ENCODE measurements around the gene DTX1. TPM values are rescaled to one million over a fixed set of nuclear protein-coding genes. Genes with fewer than 3 reads are reported as not detected.
"Not testable (repeated sequence)": the region's sequence is repeated elsewhere in the genome, so short reads cannot be mapped to it uniquely, and the experiment has no call there.

Gene DTX1
- total RNA-seq, 1 donor from 2014 or later = 4.3 TPM

DNA sequence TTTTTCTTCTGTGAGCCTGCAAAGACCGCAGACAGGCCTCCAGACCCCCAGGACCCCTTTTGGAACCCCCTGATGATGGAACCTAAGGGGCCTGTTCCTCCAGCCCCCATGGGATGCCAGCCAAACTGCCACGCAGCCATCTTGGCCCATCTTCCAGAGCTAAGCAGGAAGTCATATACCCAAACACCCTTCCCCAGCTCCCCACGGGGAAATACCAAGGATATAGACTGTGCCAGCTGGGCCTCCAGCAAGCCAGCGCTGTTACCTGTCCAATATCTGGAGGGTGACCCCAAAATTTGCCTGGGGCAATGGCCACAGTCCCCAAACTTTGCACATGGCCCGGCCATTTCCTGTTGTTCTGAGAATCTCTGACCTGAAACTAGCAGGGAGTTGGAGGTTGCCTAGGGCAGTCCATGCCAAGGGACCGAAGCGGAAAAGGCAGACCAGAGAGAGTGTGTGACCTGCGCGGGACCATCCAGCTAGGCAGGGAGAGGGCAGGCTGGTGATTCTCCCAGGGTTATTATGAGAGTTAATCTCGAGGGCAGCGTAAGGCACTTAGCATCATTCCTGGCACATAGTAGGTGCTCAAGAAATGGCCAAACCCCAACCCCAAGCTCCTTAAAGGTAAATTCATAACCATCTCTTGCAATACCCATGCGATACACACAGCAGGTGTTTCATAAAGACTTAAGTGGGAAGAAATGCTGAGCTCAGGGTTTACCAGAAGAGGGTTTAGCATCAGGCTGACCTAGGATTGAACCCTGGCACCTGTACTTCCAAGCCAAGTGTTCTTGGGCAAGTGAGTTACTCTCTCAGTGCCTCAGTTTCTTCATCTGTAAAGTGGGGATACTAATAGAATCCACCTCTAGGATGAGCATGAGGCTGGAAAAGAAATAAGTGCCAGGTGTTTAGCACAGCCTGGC, 81.6 kb downstream of the DTX1 start:
- Mint-ChIP-seq H3K27me3 (ENCODE audit: unreplicated experiment) (peaks cover 6% of the 10 kb centered on the region), H3K4me1 (ENCODE audit: low read depth, unreplicated experiment) (no peaks in the 10 kb centered on the region)

DNA sequence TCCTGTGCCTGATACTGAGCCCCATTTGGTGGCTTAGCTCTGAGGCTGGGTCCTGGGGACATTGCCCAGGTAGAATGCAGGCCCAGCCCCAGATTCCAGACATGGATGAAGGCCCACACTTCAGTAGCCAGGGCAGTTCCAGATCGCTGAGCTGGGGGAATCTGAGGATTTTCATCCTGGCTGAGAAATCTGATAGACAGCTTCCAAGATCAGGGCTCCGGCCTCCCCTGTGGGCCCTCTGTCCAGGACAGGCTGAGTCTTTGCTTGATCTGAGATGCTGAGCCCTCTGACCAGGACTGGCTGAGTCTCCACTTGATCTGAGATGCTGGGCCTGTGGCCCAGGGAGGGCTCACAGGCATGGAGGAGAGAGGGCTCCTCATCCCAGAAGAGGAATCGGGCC, 82.3 kb downstream of the DTX1 start:
- TF ChIP-seq, protein P1, sequence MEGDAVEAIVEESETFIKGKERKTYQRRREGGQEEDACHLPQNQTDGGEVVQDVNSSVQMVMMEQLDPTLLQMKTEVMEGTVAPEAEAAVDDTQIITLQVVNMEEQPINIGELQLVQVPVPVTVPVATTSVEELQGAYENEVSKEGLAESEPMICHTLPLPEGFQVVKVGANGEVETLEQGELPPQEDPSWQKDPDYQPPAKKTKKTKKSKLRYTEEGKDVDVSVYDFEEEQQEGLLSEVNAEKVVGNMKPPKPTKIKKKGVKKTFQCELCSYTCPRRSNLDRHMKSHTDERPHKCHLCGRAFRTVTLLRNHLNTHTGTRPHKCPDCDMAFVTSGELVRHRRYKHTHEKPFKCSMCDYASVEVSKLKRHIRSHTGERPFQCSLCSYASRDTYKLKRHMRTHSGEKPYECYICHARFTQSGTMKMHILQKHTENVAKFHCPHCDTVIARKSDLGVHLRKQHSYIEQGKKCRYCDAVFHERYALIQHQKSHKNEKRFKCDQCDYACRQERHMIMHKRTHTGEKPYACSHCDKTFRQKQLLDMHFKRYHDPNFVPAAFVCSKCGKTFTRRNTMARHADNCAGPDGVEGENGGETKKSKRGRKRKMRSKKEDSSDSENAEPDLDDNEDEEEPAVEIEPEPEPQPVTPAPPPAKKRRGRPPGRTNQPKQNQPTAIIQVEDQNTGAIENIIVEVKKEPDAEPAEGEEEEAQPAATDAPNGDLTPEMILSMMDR (IDR thresholded peaks at IDR 0.05; ENCODE audit: partially characterized antibody, unreplicated experiment) = no peak
- peaks cover 6% of the 10 kb centered on the region for H3K27me3 Mint-ChIP-seq (ENCODE audit: unreplicated experiment)
- no peak overlapping the region for H3K27ac Mint-ChIP-seq (ENCODE audit: unreplicated experiment)
- H3K4me1 Mint-ChIP-seq (ENCODE audit: low read depth, unreplicated experiment) = no peaks in the 10 kb centered on the region
- H3K36me3 Mint-ChIP-seq (ENCODE audit: unreplicated experiment) = no peaks in the 10 kb centered on the region
- no peaks in the 10 kb centered on the region for H3K9me3 Mint-ChIP-seq (ENCODE audit: unreplicated experiment)
- no peak overlapping the region for H3K4me3 Mint-ChIP-seq (ENCODE audit: unreplicated experiment)
- DNase-seq = no peak

More for the DNA sequence above, 81.6 kb downstream of the DTX1 start:
- Mint-ChIP-seq H3K4me3 (ENCODE audit: unreplicated experiment) (no peak overlapping the region), H3K9me3 (ENCODE audit: unreplicated experiment) (no peaks in the 10 kb centered on the region), H3K36me3 (ENCODE audit: unreplicated experiment) (no peaks in the 10 kb centered on the region), H3K27ac (ENCODE audit: unreplicated experiment) (no peak overlapping the region)
- TF ChIP-seq, protein P1 (IDR thresholded peaks at IDR 0.05; ENCODE audit: partially characterized antibody, unreplicated experiment) = no peak
- DNase-seq = no peak

DNA sequence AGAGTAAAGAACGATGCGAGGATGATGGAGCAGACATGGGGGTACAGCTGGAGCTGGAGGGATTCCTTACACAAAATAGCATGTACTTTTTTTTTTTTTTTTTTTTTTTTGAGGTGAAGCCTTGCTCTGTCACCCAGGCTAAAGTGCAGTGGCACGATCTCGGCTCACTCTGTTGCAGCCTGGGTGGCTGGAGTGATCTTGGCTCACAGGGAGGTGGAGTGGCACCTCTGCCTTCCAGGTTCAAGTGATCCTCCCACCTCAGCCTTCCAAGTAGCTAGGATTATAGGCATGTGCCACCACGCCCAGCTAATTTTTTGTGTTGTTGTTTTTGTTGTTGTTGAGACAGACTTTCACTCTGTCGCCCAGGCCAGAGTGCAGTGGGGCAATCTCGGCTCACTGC, 84.2 kb downstream of the DTX1 start:
- Mint-ChIP-seq H3K4me3 (ENCODE audit: unreplicated experiment) (no peak overlapping the region), H3K27me3 (ENCODE audit: unreplicated experiment) (peaks cover 6% of the 10 kb centered on the region), H3K27ac (ENCODE audit: unreplicated experiment) (no peak overlapping the region), H3K9me3 (ENCODE audit: unreplicated experiment) (no peaks in the 10 kb centered on the region), H3K4me1 (ENCODE audit: low read depth, unreplicated experiment) (no peaks in the 10 kb centered on the region), H3K36me3 (ENCODE audit: unreplicated experiment) (no peaks in the 10 kb centered on the region)
- no peak for DNase-seq
- TF ChIP-seq, protein P1 (IDR thresholded peaks at IDR 0.05; ENCODE audit: partially characterized antibody, unreplicated experiment) = no peak

DNA sequence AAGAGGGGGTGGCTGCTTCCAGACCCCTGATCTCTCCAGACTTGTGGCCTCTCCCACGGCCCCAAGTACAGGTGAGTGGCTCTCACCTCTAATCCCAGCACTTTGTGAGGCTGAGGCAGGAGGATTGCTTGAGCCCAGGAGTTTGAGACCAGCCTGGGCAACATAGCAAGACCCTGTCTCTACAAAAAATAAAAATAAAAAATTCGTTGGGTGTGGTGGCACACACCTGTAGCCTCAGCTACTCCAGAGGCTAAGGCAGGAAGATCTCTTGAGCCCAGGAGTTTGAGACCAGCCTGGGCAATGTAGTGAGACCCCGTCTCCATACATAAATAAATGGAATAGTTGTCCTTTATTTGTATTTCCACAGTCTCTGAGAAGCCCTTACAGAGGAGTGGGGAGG, 85.2 kb downstream of the DTX1 start:
- not testable (repeated sequence) for DNase-seq; H3K9me3 Mint-ChIP-seq (ENCODE audit: unreplicated experiment); H3K27ac Mint-ChIP-seq (ENCODE audit: unreplicated experiment); H3K4me1 Mint-ChIP-seq (ENCODE audit: low read depth, unreplicated experiment); H3K27me3 Mint-ChIP-seq (ENCODE audit: unreplicated experiment); H3K36me3 Mint-ChIP-seq (ENCODE audit: unreplicated experiment); H3K4me3 Mint-ChIP-seq (ENCODE audit: unreplicated experiment)

DNA sequence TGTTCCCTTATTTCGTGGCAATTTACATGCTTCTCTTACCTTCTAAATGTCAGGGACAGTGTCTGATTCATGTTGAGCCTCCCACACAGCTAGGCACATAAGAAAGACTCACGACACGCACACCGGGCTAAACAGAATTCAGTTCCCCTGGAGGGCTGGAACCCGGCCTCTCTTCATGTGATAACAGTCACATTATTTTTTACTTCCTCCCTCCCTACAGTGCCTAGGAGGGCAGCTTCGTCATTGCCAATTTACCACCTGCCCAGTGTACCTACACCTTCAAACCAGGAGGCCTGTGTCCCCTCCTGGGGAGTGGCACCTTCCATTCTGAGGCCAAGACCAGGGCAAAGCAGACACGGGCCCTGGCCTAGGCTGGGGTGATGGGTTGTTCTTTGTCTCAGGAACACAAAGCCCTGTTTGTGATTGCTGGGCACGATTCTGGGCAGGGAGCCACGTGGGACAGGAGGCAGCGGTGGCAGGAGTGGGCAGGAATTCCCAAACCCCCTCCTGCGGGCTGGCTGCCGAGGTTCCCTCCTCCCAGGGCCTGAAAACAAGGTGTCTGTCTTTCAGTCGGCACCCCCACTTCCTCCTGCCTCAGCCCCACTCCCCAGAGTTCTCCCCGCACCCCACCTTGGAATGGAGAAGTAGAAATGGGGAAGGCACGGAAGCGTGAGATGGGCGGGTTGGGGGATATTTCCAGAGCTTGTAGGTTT, 85.8 kb downstream of the DTX1 start:
- Mint-ChIP-seq H3K27ac (ENCODE audit: unreplicated experiment) (no peak overlapping the region), H3K4me1 (ENCODE audit: low read depth, unreplicated experiment) (no peaks in the 10 kb centered on the region), H3K27me3 (ENCODE audit: unreplicated experiment) (peaks cover 2% of the 10 kb centered on the region), H3K36me3 (ENCODE audit: unreplicated experiment) (no peaks in the 10 kb centered on the region), H3K4me3 (ENCODE audit: unreplicated experiment) (no peak overlapping the region), H3K9me3 (ENCODE audit: unreplicated experiment) (no peaks in the 10 kb centered on the region)
- DNase-seq = no peak
- TF ChIP-seq, protein P1 (IDR thresholded peaks at IDR 0.05; ENCODE audit: partially characterized antibody, unreplicated experiment) = no peak
